Measurements from ENCODE around the gene CROT.

The CROT gene

DNA sequence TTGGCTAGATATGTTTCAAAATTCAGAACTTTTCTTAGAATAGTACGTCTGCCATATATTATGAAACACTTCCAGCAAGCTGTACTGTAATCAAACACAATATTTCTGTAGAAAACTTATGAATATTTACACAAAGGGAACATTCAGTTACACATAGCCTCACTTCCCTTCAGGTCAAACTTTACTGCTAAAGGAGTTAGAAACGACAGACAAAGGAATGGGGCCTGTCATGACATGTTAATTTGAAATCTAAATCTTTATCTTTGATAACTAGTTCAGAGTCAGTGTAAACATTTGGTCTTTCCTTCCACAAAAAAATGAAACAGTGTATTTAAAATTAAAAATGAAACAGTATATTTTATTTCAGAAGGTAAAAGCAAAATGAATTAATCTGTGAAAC is 1.0 kb upstream of the CROT start:
- no peak for DNase-seq

GRCh38 chr7:87345962-87346371 is 503 bp downstream of the CROT start:
- DNase-seq, result no peak

DNA sequence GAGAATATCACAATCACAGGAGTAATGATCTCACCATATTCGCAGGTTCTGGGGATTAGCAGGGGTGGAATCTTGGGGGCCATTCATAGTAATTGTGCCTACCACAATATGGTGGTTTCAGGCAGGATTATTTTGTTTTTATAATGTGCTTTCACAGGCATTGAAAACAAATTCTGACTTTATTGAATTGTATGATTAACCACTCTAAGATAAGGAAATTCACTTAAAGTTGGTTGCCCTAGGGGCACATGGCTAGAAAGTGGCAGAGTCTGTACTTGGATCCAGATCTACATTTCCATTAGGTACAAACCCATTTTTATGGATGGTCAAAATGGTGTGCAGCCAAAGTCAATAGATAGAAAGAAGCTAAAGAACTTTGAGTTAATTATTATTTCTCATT is 1.7 kb downstream of the CROT start:
- DNase-seq, result no peak

DNA sequence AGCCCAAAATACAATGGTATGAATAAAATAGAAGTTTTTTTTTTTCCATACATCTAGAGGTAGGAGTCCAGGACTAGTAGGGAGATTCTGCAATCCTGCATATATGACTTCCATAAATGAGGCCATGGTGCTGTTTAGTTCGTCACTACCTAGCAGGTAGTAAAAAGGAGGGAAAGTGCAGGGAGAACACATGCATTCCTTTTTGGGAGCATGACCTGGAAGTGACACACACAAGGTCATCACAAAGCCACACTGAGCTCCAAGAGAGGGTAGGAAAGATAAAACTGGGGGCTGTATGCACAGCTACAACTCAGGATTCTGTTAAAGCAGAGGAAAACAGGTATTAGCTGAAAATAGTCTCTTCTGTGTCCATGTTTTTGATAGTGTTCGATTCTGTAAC is 2.2 kb downstream of the CROT start:
- no peak for DNase-seq

- DNase-seq, result no peak
Measured at GRCh38 chr7:87354749-87355148, 9.3 kb downstream of the CROT start.

DNA sequence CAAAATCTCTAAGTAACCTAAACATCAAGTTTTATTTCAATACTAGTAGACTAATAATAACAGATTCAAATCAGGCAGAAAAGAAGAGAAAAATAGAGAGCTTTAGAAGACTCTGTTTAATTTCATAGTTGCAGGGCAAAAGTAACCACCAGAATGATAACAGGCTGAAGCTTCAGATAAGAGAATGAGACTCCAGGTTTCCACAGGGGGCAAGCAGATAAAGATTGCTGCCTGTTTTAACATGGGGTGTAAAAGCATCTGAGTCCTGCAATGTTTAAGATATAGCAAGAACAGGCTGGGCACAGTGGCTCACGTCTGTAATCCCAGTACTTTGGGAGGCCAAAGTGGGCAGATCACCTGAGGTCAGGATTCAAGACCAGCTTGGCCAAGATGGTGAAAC is 11.0 kb downstream of the CROT start:
- DNase-seq, result no peak

- DNase-seq, result no peak
Measured at GRCh38 chr7:87359366-87359765, 13.9 kb downstream of the CROT start.

GRCh38 chr7:87361320-87361719 is 15.9 kb downstream of the CROT start:
- no peak for DNase-seq

GRCh38 chr7:87363342-87363741 is 17.9 kb downstream of the CROT start:
- DNase-seq, result no peak

- no peak for DNase-seq
Measured at GRCh38 chr7:87364246-87364645, 18.8 kb downstream of the CROT start.

DNA sequence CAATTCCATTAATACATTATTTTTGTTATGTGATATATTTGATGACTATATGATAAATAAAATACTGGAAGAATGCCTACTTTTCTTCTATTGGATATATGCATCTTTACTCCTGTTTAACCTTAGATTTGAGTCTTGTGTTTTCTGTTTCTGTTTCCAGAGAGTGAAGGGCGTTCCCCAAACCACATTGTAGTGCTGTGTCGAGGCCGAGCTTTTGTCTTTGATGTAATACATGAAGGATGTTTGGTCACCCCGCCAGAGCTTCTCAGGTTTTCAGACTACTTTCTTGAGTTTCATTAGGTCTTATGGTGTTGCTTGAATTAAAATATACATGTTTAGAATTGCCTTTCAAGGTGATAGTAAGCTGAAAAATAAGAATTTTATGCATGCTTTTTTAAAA is 23.8 kb downstream of the CROT start:
- DNase-seq, result peak; percentile 10

- no peak for DNase-seq
Measured at GRCh38 chr7:87370660-87371180, 25.3 kb downstream of the CROT start.

GRCh38 chr7:87375662-87376435 is 30.4 kb downstream of the CROT start:
- DNase-seq, result no peak

GRCh38 chr7:87380905-87381304 is 35.4 kb downstream of the CROT start:
- no peak for DNase-seq

- no peak for DNase-seq
Measured at GRCh38 chr7:87391020-87391701, 45.7 kb downstream of the CROT start.

DNA sequence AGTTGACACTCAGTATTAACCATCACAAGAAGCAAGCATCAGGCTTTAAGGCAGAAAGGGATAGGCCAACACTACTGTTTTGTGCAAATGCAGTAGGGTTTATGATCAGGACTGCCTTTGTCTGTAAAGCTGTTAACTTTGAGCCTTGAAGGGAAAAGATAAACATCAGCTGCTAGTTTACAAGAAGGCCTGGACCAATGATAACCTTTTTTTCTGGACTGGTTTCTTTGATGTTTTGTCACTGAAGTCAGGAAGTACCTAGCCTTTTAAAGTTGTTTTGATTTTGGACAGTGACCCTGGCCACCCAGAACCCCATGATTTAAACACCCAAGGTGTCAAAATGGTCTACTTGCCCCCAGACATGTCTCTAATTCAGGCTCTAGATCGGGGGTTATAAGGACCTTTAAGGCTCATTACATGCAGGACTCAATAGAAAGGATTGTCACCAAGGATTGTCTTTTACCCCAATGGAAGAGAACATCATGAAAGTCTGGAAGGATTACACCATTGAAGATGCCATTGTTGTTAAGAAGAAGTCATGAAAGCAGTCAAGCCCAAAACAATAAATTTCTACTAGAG is 50.1 kb downstream of the CROT start:
- DNase-seq, result no peak

DNA sequence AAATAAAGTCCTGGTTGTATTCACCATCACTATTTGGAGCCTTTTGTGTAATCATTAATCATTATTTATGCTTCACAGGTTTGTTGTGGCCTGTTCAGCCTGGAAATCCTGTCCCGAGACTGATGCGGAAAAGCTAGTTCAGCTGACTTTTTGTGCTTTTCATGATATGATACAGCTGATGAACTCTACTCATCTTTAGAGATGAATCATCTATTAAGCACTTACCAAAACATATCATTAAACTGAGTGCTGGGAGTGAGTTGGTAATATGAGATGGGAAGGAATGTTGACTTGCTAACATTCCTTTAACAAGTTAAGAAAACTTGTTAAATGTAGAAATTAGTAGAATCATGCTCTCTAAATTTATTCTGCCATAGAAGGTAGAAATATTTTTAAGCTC is 53.0 kb downstream of the CROT start:
- DNase-seq, result no peak

DNA sequence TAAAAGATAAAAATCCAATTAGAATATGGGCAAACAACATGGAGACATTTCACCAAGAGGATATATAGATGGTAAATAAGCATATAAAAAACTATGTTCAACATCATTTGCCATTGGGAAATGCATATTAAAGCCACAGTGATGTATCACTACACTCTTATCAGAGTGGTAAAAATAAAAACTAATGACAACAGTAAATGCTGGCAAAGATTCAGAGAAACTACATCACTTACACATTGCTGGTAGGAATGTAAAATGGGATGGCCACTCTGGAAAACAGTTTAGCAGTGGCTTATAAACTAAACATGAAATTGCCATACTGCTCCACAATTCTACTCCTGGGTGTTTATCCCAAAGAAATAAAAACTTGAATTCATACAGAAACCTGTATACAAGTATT is 59.2 kb downstream of the CROT start:
- no peak for DNase-seq

DNA sequence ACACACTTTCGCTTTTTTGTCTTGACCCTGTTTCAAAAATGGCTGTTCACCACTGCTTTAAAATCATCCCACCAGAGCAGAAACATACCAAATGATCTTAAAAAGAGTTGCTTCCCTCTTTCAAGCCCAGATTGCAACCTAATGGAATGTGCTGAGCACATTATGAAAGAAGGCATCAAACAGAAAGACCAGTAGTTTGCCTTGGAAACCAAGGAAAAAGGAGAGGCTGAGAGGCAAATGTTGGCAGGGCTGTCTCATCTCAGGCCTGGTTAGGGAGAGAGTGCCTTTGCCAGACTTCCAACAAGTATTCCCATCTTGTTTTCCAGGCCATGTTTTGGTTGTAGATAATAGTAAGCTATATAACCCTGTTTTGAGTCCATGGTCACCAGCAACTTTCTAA is 65.7 kb downstream of the CROT start:
- no peak for DNase-seq

DNA sequence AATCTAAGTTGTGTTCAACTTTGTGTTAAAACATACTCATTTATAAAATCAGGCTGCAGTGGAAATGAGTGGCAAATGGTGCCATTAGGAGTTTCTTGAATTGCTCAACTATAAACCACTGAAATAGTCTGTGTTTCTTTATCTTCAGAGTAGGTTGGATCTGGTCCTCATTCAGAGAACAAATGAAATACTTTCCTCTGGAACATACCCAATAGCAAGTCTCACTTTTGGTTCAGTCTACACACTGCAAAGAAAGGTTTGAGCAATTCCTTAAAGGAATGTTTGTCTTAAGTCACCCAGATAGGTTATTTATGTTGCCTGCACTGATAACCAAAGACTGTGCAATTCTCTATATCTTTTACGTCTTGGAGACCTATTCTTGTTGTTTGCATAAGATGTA is 67.6 kb downstream of the CROT start:
- DNase-seq, result no peak

- no peak for DNase-seq
Measured at GRCh38 chr7:87413951-87414793, 68.7 kb downstream of the CROT start.

- no peak for DNase-seq
Measured at GRCh38 chr7:87414794-87415188, 69.3 kb downstream of the CROT start.

All from activated gamma-delta T cell treated with Interleukin-2 at 50 U/mL for 16 hours (primary cell).